Fibroblast of lung (primary cell): ENCODE results near the gene ALMS1.

ENCODE experiments used
- CTCF ChIP-seq, 2 donors: IDR thresholded peaks in 1 of 2; conservative IDR thresholded peaks in 1 of 2; 1 replicate in 1 of 2; 2 replicates in 1 of 2; pipeline ENCODE4 v1.5.1; 2011 to 2012; ENCODE audit warnings: low read length in 2 of 2, control low read depth in 1 of 2, inconsistent platforms in 1 of 2, low read depth in 1 of 2, mild to moderate bottlenecking in 1 of 2
- EZH2 ChIP-seq: IDR thresholded peaks from 2 replicates; pipeline ENCODE4 v1.5.1; 2012; ENCODE audit warnings: low read length, control low read depth, mild to moderate bottlenecking; ENCODE audit errors: missing control alignments

- TF ChIP-seq CTCF (conservative IDR thresholded peaks at IDR 0.05 in 1 of 2, IDR thresholded peaks at IDR 0.05 in 1 of 2; ENCODE audit: low read depth in 1 of 2, low read length in 2 of 2), result no peak
- TF ChIP-seq EZH2, result no peak
These were observed 32.7 kb downstream of the ALMS1 start for GRCh38 chr2:73418343-73418742.
